ENCODE measurements around the gene APOL1.

DNA sequence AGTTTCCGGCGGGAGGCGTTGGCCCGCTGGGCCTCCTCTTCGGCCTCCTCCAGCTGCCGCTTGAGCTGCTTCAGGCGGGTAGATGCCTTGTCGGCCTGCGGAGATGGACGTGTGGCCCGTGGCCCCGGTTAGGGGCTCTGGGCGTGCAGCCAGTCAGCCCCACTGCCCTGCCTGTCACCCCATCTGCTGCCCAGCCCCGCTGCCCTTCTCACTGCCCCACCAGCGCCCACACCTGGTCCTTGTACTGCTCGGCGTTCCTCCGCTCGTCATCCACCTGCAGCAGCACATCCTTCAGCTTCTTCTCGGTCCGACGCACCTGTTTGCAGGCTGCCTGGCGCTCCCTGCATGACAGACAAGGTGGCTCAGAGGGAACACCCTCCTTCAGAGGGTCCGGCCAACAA is 31.2 kb downstream of the APOL1 start:
- TF ChIP-seq, protein P1, sequence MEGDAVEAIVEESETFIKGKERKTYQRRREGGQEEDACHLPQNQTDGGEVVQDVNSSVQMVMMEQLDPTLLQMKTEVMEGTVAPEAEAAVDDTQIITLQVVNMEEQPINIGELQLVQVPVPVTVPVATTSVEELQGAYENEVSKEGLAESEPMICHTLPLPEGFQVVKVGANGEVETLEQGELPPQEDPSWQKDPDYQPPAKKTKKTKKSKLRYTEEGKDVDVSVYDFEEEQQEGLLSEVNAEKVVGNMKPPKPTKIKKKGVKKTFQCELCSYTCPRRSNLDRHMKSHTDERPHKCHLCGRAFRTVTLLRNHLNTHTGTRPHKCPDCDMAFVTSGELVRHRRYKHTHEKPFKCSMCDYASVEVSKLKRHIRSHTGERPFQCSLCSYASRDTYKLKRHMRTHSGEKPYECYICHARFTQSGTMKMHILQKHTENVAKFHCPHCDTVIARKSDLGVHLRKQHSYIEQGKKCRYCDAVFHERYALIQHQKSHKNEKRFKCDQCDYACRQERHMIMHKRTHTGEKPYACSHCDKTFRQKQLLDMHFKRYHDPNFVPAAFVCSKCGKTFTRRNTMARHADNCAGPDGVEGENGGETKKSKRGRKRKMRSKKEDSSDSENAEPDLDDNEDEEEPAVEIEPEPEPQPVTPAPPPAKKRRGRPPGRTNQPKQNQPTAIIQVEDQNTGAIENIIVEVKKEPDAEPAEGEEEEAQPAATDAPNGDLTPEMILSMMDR (conservative IDR thresholded peaks at IDR 0.05; ENCODE audit: low read length), result no peak
- no peak for TF ChIP-seq EZH2phosphoT487 (IDR thresholded peaks at IDR 0.05; ENCODE audit: borderline replicate concordance)
